Suppressor macrophage treated with lipopolysaccharide for 1 hour (primary cell): ENCODE data around the gene CCNY.
"Not testable (repeated sequence)": the region's sequence is repeated elsewhere in the genome, so short reads cannot be mapped to it uniquely, and the experiment has no call there.

Experiments used
- DNase-seq, 3 donors: peaks; one replicate each; pipeline ENCODE4 v3.0.0-alpha.2; 2020 to 2022

CCNY gene

GRCh38 chr10:35336084-35336831 lies at the start of gene CCNY:
TSS of gene CCNY (plus strand) at chr10:35336509. CDS start at chr10:35337054, 545 bp downstream.
- DNase-seq: peak; percentile 68 to 93 (median 87)

- DNase-seq: peak in 2 of 3 donors; percentile 25 to 31
Measured at GRCh38 chr10:35289198-35289597, 47.1 kb upstream of the CCNY start.

- no peak for DNase-seq
Measured at GRCh38 chr10:35294506-35294905, 41.8 kb upstream of the CCNY start.

GRCh38 chr10:35299016-35299415 lies 37.3 kb upstream of the CCNY start:
- DNase-seq: no peak

DNA sequence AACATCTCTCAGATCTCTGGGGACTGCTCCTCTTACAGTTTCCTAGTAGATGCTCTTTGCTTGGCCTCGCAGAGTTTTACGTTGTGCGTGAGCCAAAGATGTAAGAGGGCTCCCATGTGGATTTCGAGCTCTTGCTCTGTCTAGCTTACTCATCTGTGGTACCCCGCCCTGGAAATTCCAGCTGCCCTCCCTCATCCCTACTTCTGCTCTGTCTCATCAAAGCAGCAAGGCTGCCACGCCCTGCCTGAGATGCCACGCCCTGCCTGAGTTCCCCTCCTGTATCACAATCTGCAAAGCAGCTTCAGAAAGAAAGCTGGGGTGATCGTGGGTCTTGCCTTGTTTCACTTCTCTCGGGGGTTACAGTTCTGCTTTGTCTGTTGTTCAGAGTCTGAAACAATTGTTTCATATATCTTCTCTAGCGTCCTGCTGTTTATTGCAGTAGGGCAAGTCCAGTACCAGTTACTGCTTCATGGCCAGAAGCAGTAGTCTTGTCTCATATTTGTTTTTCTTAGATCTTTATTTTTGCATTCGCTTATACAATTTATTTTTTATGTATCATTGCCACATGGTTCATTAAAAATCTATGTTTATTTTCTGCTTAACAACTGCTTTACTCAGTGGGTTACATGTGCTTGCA lies 36.1 kb upstream of the CCNY start:
- DNase-seq: peak; percentile 94 to 96 (median 95)

DNA sequence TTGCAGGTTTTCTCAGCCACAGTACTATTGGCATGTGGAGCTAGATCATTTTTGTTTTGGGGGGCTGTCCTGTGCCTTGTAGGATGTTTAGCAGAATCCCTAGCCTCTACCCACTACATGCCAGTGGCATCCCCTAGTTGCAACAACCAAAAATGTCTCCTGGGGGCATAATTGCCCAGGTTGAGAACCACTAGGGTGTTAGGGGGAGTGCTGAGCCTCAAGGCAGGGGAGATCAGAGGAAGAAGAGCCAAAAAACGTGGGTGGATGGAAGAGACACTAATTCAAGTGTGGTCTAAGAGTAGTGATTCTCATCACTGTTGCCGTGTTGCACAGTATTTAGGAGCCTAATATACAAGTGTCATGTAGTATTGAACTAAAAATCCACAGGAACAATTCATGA lies 31.7 kb upstream of the CCNY start:
- no peak for DNase-seq

DNA sequence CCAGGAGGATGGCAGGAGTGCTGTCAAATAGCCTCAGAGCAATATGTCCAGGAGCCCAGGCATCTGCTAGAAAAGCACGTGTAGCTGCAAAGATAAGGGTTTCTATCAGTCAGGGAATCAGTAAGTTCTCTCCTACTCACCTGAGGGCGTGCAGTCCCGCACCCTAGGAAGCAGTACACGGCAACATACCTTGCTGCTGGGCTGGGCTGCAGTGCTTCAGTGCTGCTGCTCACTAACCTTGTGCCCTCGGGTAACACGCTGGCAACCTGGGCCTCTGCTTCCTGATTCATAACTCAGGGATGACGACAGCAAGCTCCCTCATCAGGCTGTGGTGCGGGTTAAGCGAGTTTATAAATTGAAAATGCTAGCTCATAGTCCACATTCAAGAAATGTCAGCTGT lies 29.5 kb upstream of the CCNY start:
- DNase-seq: peak in 2 of 3 donors; percentile 7 to 13

- no peak for DNase-seq
Measured at GRCh38 chr10:35307297-35307696, 29.0 kb upstream of the CCNY start.

GRCh38 chr10:35308809-35309208 lies 27.5 kb upstream of the CCNY start:
- no peak for DNase-seq

GRCh38 chr10:35314142-35314541 lies 22.2 kb upstream of the CCNY start:
- not testable (repeated sequence) for DNase-seq

- not testable (repeated sequence) for DNase-seq
Measured at GRCh38 chr10:35315235-35315634, 21.1 kb upstream of the CCNY start.

DNA sequence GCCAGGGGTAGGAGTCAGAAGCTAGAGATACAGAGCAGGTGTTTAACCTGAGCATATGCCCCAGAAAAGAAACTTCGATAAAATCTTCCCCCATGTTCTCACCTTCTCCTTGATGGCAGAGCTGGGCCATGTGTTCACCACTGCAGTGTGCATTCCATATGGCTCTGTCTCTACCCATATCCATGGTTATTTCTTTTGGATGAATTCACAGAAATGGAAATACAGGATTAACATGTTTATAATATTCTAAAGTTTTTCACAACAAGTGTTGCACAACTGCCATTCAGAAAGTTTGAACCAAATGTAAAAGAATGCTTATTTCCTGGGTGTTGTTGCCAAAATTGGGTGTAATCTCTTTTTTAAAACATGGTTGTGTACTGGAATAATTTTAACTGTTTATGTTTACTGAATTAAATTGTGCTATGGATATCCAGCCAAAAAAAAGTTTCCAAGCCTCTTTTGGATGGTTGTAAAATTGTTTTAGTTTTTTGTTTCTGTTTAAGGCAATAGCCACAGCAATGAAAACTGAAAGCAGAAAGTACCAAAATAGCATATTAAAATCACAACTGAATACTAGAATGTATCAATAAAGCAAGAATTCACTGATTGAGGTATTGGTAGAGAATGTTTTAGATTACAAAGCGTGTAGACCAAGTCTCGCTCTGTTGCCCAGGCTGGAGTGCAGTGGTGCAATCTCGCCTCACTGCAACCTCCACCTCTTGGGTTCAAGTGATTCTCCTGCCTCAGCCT lies 19.9 kb upstream of the CCNY start:
- DNase-seq: no peak

GRCh38 chr10:35318551-35318950 lies 17.8 kb upstream of the CCNY start:
- no peak for DNase-seq

GRCh38 chr10:35320341-35320740 lies 16.0 kb upstream of the CCNY start:
- DNase-seq: no peak

- no peak for DNase-seq
Measured at GRCh38 chr10:35322636-35323035, 13.7 kb upstream of the CCNY start.

DNA sequence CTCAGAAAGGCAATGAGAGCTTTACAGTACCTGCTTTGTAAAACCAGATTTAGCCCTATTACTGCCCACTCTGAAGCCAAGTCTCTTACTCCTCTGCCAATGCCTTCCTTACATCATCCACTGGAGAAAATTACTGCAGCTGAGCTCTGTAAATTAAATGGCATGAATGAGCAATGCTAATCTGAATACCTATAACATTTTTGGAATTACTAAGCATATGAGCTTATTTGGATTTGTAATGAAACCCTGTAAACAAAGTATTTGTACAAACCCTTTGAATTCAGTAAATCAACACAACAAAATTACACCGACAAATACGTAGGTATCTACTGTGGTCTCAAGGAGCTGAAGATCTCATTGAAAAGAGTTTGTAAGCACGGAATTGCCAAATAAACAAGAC lies 12.1 kb upstream of the CCNY start:
- DNase-seq: no peak

GRCh38 chr10:35326466-35327235 lies 9.7 kb upstream of the CCNY start:
- no peak for DNase-seq

DNA sequence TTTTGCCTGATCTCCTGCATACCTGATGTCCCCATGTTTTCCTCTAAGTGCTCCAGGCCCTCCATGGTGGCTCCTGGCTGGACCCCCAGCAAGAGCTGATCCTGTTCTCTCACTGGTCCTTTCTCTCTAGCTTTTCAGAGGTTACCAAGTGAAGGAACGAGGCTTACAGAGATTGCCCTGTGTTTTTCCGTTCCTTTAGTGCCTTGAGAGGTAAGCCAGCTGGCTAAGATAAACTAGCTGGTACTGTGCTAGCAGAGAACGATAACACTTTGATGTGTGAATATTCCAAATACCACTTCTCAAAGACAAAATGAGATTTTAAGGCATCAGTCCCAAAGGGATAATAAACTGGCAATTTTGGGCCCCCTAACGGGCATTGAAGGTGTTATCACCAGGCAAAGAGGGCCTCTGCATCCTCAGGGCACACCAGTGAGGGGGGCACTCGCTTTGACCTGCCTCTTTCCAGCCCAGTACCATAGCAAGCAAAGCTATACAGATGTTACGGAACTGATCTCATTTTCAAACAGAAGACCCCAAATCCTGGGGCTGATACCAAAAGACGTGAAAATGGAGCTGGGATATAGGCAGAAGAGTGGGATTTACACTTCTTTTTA lies 8.4 kb upstream of the CCNY start:
- no peak for DNase-seq

GRCh38 chr10:35328404-35329037 lies 7.8 kb upstream of the CCNY start:
- no peak for DNase-seq

GRCh38 chr10:35329520-35329919 lies 6.8 kb upstream of the CCNY start:
- DNase-seq: no peak

- DNase-seq: peak; percentile 56 to 77 (median 75)
Measured at GRCh38 chr10:35331894-35332640, 4.2 kb upstream of the CCNY start.
